Transverse colon (tissue), 4 donors: Measurements from ENCODE around the gene MSL2. TPM values are rescaled to one million over a fixed set of nuclear protein-coding genes. Genes with fewer than 3 reads are reported as not detected.

Experiments
- DNase-seq: peaks from one replicate; pipeline ENCODE4 v3.0.0-alpha.2; 2019
- H3K27ac ChIP-seq, 4 donors: fragments of 200-600 bp; sonication (generic); 2 replicates each; pipeline ENCODE4 v1.5.1; 2016 to 2018; ENCODE audit warnings: inconsistent platforms in 4 of 4
- H3K27me3 ChIP-seq: fragments of 200-600 bp; sonication (generic); 2 replicates; pipeline ENCODE4 v1.5.1; 2017; ENCODE audit warnings: inconsistent platforms
- H3K36me3 ChIP-seq, 4 donors: fragments of 200-600 bp; sonication (generic); 2 replicates each; pipeline ENCODE4 v1.5.1; 2017 to 2019; ENCODE audit warnings: inconsistent platforms in 4 of 4
- H3K4me1 ChIP-seq, 4 donors: fragments of 200-600 bp; sonication (generic); 2 replicates each; pipeline ENCODE4 v1.5.1; 2017 to 2020; ENCODE audit warnings: inconsistent platforms in 4 of 4
- H3K4me3 ChIP-seq, 4 donors: fragments of 200-600 bp; sonication (generic); 1 replicate in 1 of 4; 2 replicates in 3 of 4; pipeline versions ENCODE4 v1.5.1 to v1.6.1; 2017 to 2019; ENCODE audit warnings: inconsistent platforms in 4 of 4
- H3K9me3 ChIP-seq, 2 donors: fragments of 200-600 bp; sonication (generic); 2 replicates each; pipeline ENCODE4 v1.5.1; 2017 to 2019; ENCODE audit warnings: inconsistent platforms in 2 of 2
- EP300 ChIP-seq: sonication (generic); formaldehyde crosslinking; IDR thresholded peaks from one replicate; pipeline ENCODE4 v1.6.1; 2017; ENCODE audit warnings: antibody characterized with exemption, low read depth
- POLR2A ChIP-seq: fragments of 450-650 bp; IDR thresholded peaks from one replicate; pipeline ENCODE4 v1.6.1; 2016; ENCODE audit warnings: antibody characterized with exemption, mild to moderate bottlenecking, moderate library complexity
- POLR2AphosphoS5 ChIP-seq, 3 donors: sonication (generic); formaldehyde crosslinking; IDR thresholded peaks; one replicate each; pipeline ENCODE4 v1.6.1; 2016; ENCODE audit warnings: antibody characterized with exemption in 3 of 3
- WGBS, 2 donors: methylation state at CpG; one replicate each; pipeline ENCODE4 v1.1.5; 2018; ENCODE audit warnings: low coverage in 1 of 2; 5-methylcytosine and 5-hydroxymethylcytosine counted together
- in situ Hi-C, 4 donors: fragments of 200-750 bp; cut with MboI; loops; one replicate each; pipeline versions ENCODE4 v1.15.0 to v1.15.1; 2017; ENCODE audit warnings: low sequenced_read_pairs in 3 of 4, low pct_ligation_motif_present in 1 of 4, low pct_unique_long_range_greater_than_20kb in 1 of 4
- intact Hi-C: fragments of 100-400 bp; cut with DNase I; formaldehyde crosslinking; loops from one replicate; pipeline ENCODE4 v1.15.1; 2023; ENCODE audit warnings: low total_unique reads
- total RNA-seq, 4 donors: library from RNA; depleted of rRNA; stranded (reverse); fragments of >200 nt; gene quantifications; one replicate each; pipeline ENCODE4 v1.1.0, GENCODE V29; 2016
- TF ChIP-seq, protein P1 (sequence below), 5 experiments: fragments of 200-600 bp in 3 of 5; fragments of 450-650 bp in 2 of 5; sonication (generic) in 3 of 5; IDR thresholded peaks; 1 replicate in 2 of 5; 2 replicates in 3 of 5; pipeline ENCODE4 v1.5.1; 2016 to 2017; ENCODE audit warnings: antibody characterized with exemption in 5 of 5, inconsistent platforms in 3 of 5, mild to moderate bottlenecking in 2 of 5, moderate library complexity in 1 of 5

Gene MSL2
- total RNA-seq, 4 donors from 2014 or later = 18.2 to 42.7 (median 31.7) TPM

DNA sequence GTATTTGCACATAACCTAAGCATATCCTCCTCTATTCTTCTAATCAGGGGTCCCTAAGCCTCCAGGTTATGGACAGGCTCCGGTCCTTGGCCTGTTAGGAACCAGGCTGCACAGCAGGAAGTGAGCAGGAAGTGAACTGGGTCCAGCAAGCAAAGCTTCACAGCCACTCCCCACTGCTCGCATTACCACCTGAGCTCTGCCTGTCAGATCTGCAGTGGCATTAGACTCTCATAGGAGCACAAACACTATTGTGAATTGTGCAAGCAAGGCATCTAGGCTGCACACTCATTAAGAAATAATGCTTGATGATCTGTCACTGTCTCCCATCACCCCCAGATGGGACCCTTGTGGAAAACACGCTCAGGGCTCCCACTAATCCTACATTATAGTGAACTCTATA lies 9.8 kb downstream of the MSL2 start:
- 40 to 47% methylated on average over 1 to 3 of the region's 3 CpGs for WGBS, 2 donors
- intact Hi-C loops (no loop called here), in situ Hi-C loops (no loop called here)
- H3K4me3 ChIP-seq = no peak overlapping the region
- H3K27ac ChIP-seq = peak overlapping the region in 3 of 4 donors; percentile 7 to 21 (median 16)
- peak; percentile 62 for DNase-seq
- H3K36me3 ChIP-seq = no peaks in the 10 kb centered on the region
- peaks cover 45 to 91% (median 57%) of the 10 kb centered on the region in 4 donors for H3K4me1 ChIP-seq
- no peaks in the 10 kb centered on the region for H3K9me3 ChIP-seq
- TF ChIP-seq POLR2A (no peak), EP300 (no peak), POLR2AphosphoS5 (IDR thresholded peaks at IDR 0.05) (no peak)
- TF ChIP-seq, protein P1, sequence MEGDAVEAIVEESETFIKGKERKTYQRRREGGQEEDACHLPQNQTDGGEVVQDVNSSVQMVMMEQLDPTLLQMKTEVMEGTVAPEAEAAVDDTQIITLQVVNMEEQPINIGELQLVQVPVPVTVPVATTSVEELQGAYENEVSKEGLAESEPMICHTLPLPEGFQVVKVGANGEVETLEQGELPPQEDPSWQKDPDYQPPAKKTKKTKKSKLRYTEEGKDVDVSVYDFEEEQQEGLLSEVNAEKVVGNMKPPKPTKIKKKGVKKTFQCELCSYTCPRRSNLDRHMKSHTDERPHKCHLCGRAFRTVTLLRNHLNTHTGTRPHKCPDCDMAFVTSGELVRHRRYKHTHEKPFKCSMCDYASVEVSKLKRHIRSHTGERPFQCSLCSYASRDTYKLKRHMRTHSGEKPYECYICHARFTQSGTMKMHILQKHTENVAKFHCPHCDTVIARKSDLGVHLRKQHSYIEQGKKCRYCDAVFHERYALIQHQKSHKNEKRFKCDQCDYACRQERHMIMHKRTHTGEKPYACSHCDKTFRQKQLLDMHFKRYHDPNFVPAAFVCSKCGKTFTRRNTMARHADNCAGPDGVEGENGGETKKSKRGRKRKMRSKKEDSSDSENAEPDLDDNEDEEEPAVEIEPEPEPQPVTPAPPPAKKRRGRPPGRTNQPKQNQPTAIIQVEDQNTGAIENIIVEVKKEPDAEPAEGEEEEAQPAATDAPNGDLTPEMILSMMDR (IDR thresholded peaks at IDR 0.05) = no peak
- no peaks in the 10 kb centered on the region for H3K27me3 ChIP-seq

DNA sequence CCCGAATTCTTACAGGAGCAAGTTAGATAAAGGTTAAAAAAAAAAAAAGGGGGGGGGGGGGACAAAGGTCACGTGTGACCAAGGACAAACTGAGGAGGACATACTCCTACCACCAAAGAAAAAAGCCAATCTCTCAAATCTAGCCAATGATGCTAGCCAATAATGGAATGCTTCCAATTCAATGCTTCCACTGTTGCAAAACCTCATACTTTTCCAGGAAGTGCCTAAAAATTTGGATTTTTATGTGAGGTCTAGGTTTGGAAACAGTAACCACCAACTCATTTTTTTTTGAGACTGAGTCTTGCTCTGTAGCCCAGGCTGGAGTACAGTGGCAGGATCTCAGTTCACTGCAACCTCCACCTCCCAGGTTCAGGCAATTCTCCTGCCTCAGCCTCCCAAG lies 11.4 kb downstream of the MSL2 start:
- H3K27ac ChIP-seq = no peak overlapping the region
- TF ChIP-seq POLR2A (no peak), EP300 (no peak), POLR2AphosphoS5 (IDR thresholded peaks at IDR 0.05) (no peak)
- TF ChIP-seq, protein P1 (IDR thresholded peaks at IDR 0.05) = no peak
- H3K9me3 ChIP-seq = no peaks in the 10 kb centered on the region
- DNase-seq = no peak
- H3K36me3 ChIP-seq = no peaks in the 10 kb centered on the region
- intact Hi-C loops = no loop called here
- no peak overlapping the region for H3K4me3 ChIP-seq
- peaks cover 39 to 89% (median 52%) of the 10 kb centered on the region in 4 donors for H3K4me1 ChIP-seq
- in situ Hi-C loops = no loop called here
- 51 to 100% methylated on average over 1 to 2 of the region's 2 CpGs for WGBS, 2 donors
- no peaks in the 10 kb centered on the region for H3K27me3 ChIP-seq

GRCh38 chr3:136181741-136182140 lies 14.4 kb downstream of the MSL2 start:
- no peak for DNase-seq
- Histone ChIP-seq H3K36me3 (no peaks in the 10 kb centered on the region), H3K27me3 (no peaks in the 10 kb centered on the region), H3K4me3 (no peak overlapping the region), H3K9me3 (no peaks in the 10 kb centered on the region), H3K4me1 (peaks cover 24 to 81% (median 41%) of the 10 kb centered on the region in 4 donors), H3K27ac (no peak overlapping the region)
- TF ChIP-seq POLR2A = no peak
- no peak for TF ChIP-seq EP300
- TF ChIP-seq, protein P1 (IDR thresholded peaks at IDR 0.05) = no peak
- no peak for TF ChIP-seq POLR2AphosphoS5 (IDR thresholded peaks at IDR 0.05)
- in situ Hi-C loops = no loop called here
- 75 to 85% methylated on average over 2 to 8 of the region's 8 CpGs for WGBS, 2 donors
- intact Hi-C loops = no loop called here

GRCh38 chr3:136177876-136178275 lies 18.3 kb downstream of the MSL2 start:
- DNase-seq = no peak
- Histone ChIP-seq H3K9me3 (no peaks in the 10 kb centered on the region), H3K36me3 (no peaks in the 10 kb centered on the region), H3K4me1 (peaks cover 14 to 75% (median 50%) of the 10 kb centered on the region in 4 donors), H3K4me3 (no peak overlapping the region), H3K27ac (no peak overlapping the region), H3K27me3 (no peaks in the 10 kb centered on the region)
- in situ Hi-C loops (no loop called here), intact Hi-C loops (no loop called here)
- WGBS, 2 donors = 56 to 57% methylated on average over 4 of the region's 4 CpGs
- TF ChIP-seq, protein P1 (IDR thresholded peaks at IDR 0.05) = no peak
- TF ChIP-seq EP300 = no peak
- TF ChIP-seq POLR2AphosphoS5 (IDR thresholded peaks at IDR 0.05) = no peak
- TF ChIP-seq POLR2A = no peak
